T-helper 17 cell (primary cell): ENCODE measurements around the gene PRKCH. TPM values are rescaled to one million over a fixed set of nuclear protein-coding genes. Genes with fewer than 3 reads are reported as not detected.

Experiments used
- ATAC-seq: fragments of 150-1000 bp; cut with Tn5 transposase; 2 replicates; pipeline ENCODE4 v1.10.0; 2021; ENCODE audit warnings: mild to moderate bottlenecking, moderate library complexity
- DNase-seq, 3 donors: peaks; one replicate each; pipeline versions ENCODE4 v3.0.0 to v3.0.0-alpha.2; 2020 to 2021
- H3K9me3 ChIP-seq: one replicate; pipeline ENCODE4 v1.7.0; 2013; ENCODE audit warnings: low read length, mild to moderate bottlenecking; ENCODE audit not compliant: control insufficient read depth, poor library complexity, severe bottlenecking
- H3K27ac Mint-ChIP-seq: one replicate; pipeline ENCODE4 v1.8.0; 2022; ENCODE audit warnings: mild to moderate bottlenecking, moderate library complexity, mixed read lengths
- H3K27me3 Mint-ChIP-seq: one replicate; pipeline ENCODE4 v1.8.0; 2022; ENCODE audit warnings: mixed read lengths
- H3K36me3 Mint-ChIP-seq: one replicate; pipeline ENCODE4 v1.8.0; 2022; ENCODE audit warnings: low read depth, mixed read lengths
- H3K4me1 Mint-ChIP-seq: one replicate; pipeline ENCODE4 v1.8.0; 2022; ENCODE audit warnings: mild to moderate bottlenecking, mixed read lengths
- H3K4me3 Mint-ChIP-seq: one replicate; pipeline ENCODE4 v1.8.0; 2022; ENCODE audit warnings: mild to moderate bottlenecking, moderate library complexity, mixed read lengths
- total RNA-seq, 4 donors: library from RNA in 2 of 4; stranded (reverse) in 2 of 4; gene quantifications; one replicate each; pipeline ENCODE4 v1.2.3 and lab custom pipeline; 2022 to 2026

The PRKCH gene
- total RNA-seq, 2 donors from 2014 or later, result 328 to 342 TPM

DNA sequence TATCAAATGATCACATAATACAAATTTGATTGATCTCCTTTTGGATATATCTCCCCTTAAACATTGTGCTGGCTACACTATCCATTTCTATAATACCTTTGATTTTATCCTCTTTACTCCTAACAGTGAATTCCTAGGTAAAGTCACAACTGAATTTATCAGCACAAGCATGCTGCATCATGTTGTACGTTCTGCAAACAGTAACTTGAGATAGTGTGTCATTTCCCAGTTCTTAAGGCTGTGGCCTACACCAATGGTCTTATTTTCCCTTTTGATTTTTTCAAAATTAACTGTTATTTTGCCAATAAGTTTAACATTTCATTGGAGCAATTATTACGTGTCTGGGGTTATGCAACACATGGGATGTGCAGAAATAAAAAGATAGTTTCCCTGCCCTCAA is 24.8 kb downstream of the PRKCH start:
- peaks cover 5% of the 10 kb centered on the region for H3K36me3 Mint-ChIP-seq
- H3K9me3 ChIP-seq, result no peaks in the 10 kb centered on the region
- ATAC-seq (no peak), DNase-seq (no peak)
- H3K4me3 Mint-ChIP-seq, result peak overlapping the region; percentile 81
- H3K4me1 Mint-ChIP-seq, result peaks cover 91% of the 10 kb centered on the region
- no peaks in the 10 kb centered on the region for H3K27me3 Mint-ChIP-seq
- peak overlapping the region; percentile 100 for H3K27ac Mint-ChIP-seq

DNA sequence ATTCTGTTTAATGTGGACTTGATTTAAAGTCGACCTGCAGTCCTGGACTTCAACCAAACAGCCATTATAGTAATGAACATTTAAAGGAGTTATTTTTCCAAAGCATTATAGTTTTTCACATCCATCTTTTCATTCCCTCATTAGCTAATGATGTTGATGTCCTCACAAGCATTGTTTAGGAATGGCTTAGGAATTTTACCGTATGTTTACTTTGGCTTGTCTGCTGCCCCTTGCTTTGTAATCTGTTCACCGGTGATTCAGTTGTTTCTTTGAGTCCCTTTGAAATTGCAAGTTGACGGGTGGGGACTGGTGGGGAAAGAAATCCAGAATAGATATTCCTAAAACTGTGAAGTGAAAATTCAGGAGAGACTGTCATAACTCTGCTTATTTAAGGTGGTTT is 25.4 kb downstream of the PRKCH start:
- peak overlapping the region; percentile 100 for H3K27ac Mint-ChIP-seq
- peak overlapping the region; percentile 68 for H3K4me3 Mint-ChIP-seq
- no peak for DNase-seq
- no peaks in the 10 kb centered on the region for H3K27me3 Mint-ChIP-seq
- no peaks in the 10 kb centered on the region for H3K9me3 ChIP-seq
- peaks cover 5% of the 10 kb centered on the region for H3K36me3 Mint-ChIP-seq
- ATAC-seq, result no peak
- H3K4me1 Mint-ChIP-seq, result peaks cover 91% of the 10 kb centered on the region

DNA sequence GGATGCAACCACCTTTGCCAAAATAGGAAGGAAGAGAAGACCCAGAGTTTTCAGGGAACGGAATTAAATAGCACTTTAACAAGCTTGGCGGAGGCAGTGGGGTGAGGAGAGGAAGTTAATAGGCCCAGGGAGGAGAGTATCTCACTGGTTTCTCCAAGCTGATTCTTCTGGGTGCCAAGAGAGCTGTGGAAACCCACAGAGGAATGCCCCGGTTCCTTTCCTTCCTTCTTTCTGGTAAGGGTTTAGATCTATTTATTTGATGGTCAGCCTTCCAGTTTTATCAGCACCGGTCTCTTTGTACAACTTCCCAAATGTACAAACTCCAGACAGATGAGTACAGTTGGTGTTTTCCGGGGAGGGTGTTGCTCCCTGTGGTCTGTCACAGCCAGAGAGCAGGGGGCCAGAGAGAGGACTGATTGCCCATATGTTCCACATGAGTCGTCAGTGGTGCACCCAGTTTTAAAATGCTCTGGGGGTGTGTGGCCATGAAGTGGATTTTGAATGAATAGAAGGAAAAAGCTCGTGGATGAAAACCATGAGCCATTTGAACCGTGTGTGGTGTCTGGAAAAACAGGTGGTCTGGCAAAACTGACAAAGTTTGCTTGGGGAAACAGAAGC is 26.6 kb downstream of the PRKCH start:
- Mint-ChIP-seq H3K27me3 (no peaks in the 10 kb centered on the region), H3K27ac (peak overlapping the region; percentile 100), H3K4me1 (peaks cover 90% of the 10 kb centered on the region), H3K4me3 (peak overlapping the region; percentile 90), H3K36me3 (peaks cover 5% of the 10 kb centered on the region)
- ATAC-seq (peak; percentile 27), DNase-seq (no peak)
- no peaks in the 10 kb centered on the region for H3K9me3 ChIP-seq

DNA sequence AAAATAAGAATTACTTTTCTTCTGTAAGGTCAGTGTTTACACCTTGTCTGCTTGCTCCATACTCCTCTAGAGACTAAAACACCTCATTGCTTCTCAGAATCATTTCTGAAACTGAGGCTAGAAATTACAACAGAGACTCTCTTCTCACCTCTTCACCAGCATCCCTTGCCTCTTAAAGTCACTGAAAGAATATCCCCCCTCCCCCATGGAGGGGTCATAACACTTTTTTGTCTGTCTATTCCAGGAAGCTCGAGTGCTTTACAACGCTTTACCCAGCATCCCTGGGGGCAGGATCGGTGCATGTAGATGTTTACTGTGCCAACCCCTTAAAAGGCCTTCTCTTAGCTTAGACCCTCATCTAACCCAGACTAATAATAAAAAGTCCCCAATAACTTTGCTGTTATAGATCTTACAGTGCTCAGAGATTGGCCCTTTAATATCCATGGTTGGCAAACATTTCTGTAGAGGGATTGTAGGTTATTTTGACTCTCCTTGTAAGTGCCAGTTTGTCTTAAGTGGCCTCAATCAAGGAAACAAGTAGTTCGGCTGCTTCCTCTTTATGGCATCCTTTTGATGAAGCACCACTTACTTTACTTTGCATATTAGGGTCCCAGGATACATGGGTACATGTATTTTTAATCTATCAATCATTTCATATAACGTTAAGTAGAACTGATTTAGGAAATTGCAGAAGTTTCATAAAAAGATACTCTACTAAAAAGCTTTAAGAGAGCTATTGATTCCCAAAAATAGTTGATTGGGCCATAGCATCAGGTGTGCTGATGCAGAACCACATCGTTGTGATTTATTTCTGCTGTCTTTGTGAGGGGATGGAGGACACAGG is 29.3 kb downstream of the PRKCH start:
- DNase-seq (no peak), ATAC-seq (peak; percentile 40)
- Mint-ChIP-seq H3K4me3 (peak overlapping the region; percentile 82), H3K27me3 (no peaks in the 10 kb centered on the region), H3K4me1 (peaks cover 81% of the 10 kb centered on the region), H3K27ac (peak overlapping the region; percentile 100), H3K36me3 (peaks cover under 1% of the 10 kb centered on the region)
- H3K9me3 ChIP-seq, result no peaks in the 10 kb centered on the region

DNA sequence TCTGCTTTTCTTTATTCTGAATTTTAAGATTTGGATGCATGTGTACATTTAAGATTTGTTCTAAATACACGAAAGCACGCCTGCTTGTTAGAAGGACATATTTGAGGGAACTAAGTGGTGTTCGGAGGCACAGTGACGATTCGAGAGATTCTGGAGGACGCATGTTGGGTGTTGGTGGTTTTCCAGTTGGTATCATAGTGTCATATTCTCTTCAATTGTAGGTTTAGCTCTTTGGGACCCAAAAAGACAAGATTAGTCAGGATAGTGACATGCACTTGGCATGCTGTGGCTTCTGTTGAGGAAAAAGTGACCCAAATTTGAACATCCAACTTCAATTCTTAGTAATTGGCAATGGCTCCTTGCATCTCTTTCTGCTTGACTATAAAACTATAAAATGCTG is 30.1 kb downstream of the PRKCH start:
- peaks cover 4% of the 10 kb centered on the region for H3K36me3 Mint-ChIP-seq
- H3K4me3 Mint-ChIP-seq, result peak overlapping the region; percentile 82
- ATAC-seq (no peak), DNase-seq (no peak)
- no peaks in the 10 kb centered on the region for H3K27me3 Mint-ChIP-seq
- H3K9me3 ChIP-seq, result no peaks in the 10 kb centered on the region
- peak overlapping the region; percentile 100 for H3K27ac Mint-ChIP-seq
- H3K4me1 Mint-ChIP-seq, result peaks cover 82% of the 10 kb centered on the region

DNA sequence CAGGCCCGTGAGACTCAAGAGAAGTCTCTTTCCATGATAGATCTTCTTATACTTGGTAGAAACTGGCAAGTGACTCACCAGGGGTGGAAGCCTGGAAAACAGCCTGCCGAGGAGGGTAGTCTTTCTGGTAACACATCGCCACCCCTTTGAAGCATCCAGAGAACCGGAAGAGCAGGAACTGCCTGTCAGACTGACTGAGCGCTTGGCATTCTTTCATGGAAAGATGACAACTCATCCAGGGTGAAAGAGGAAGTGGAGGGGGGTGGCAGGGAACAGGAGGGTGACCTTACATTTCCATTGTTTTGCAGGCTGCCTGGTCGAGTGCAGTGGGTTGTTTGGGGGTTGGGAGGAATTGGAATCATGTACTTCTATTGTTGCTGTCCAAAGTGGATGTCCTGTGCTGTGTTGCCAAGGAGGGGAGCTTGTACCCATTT is 34.5 kb downstream of the PRKCH start:
- Mint-ChIP-seq H3K27me3 (no peaks in the 10 kb centered on the region), H3K27ac (peak overlapping the region; percentile 100), H3K4me3 (peak overlapping the region; percentile 87), H3K36me3 (peaks cover 11% of the 10 kb centered on the region), H3K4me1 (peaks cover 71% of the 10 kb centered on the region)
- no peak for DNase-seq
- H3K9me3 ChIP-seq, result no peaks in the 10 kb centered on the region
- peak; percentile 37 for ATAC-seq

DNA sequence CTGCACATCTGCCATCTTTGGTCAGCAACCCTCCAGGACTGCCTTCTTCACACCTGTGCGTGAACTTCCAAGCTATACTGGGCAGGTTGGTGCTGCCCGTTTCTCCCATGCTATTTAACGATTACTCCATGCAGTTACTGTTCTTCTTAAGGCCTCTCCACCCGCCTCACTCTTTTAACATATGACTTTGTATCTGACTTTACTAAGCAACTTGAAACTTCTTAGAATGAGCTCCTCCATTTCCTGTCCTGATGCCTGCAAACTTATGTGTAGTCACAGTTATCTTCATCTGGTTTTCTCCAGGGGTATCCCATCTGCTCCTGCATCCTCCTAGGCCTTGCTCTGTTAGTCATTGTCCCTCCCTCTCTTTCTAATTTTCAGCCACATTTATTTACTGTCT is 35.7 kb downstream of the PRKCH start:
- Mint-ChIP-seq H3K36me3 (peaks cover 11% of the 10 kb centered on the region), H3K4me1 (peaks cover 65% of the 10 kb centered on the region), H3K4me3 (peak overlapping the region; percentile 39), H3K27me3 (no peaks in the 10 kb centered on the region), H3K27ac (peak overlapping the region; percentile 100)
- ATAC-seq (no peak), DNase-seq (no peak)
- no peaks in the 10 kb centered on the region for H3K9me3 ChIP-seq

DNA sequence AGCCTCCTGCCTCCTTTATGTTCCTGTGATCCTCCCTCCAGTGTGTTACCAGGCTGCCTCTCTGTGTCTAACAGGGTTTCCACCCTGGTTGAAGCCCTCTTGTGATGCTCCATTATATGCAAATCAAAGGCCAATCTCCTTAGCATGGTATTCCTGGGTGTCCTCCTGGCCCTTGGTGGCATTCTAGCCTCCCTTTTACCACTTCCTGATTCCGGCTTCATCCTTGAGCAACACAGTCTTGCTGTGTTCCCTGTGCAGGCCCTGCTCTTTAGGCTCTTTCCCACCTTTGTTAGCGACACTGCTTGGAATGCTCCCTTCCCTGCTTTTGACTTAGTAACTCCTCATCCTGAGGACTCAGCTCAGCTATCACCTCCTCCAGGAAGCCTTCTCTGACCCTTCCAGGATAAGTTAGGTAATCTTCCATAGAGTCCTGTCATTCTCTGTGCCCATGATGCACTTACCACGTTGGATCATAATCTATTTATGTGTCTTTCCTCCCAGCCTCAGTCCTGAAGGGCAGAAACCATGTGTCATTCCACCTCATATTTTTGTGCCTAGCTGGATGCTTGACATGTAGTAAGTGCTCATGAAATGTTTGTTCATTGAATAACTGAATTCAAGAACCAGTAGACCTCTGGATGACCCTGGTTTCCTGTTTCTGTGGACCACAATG is 37.3 kb downstream of the PRKCH start:
- Mint-ChIP-seq H3K36me3 (peaks cover 11% of the 10 kb centered on the region), H3K4me1 (peaks cover 57% of the 10 kb centered on the region), H3K4me3 (peak overlapping the region; percentile 85), H3K27ac (peak overlapping the region; percentile 100), H3K27me3 (no peaks in the 10 kb centered on the region)
- ATAC-seq (no peak), DNase-seq (no peak)
- no peaks in the 10 kb centered on the region for H3K9me3 ChIP-seq

DNA sequence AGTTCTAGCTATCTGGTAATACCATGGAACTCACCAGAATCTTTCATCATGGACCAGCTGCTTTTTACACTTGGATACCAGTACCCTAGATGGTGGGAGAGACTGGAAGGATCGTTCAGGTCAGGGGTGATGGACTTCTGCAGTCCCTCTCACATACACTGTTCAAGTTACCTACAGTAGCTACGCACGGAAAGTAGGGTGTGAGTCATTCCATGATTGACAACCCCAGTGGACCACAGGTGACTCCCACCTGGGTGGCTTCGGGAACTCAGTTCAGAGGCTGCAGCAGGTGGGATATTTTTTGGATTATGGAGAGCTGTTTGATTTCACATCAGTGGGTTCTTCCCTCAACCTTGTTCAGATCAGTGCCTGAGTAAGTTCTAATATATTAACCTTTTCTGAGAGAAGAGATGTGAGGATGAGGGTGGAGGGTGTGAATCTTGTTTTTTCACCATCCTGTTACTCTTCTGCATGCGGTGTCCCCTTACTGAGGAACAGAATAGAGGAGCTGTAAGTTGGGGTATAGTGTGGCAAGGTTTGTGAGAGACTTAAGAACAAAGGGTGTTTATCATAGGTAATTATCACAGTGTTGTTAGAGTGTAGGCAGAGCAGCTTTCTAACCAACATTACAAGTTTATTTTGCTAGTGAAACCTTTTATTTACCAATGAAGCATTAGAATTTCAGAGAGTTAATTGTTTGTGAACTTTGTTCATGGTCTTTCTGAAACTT is 39.6 kb downstream of the PRKCH start:
- Mint-ChIP-seq H3K4me3 (peak overlapping the region; percentile 59), H3K27ac (no peak overlapping the region), H3K36me3 (peaks cover 8% of the 10 kb centered on the region), H3K4me1 (peaks cover 43% of the 10 kb centered on the region), H3K27me3 (no peaks in the 10 kb centered on the region)
- ATAC-seq (peak; percentile 19), DNase-seq (no peak)
- H3K9me3 ChIP-seq, result no peaks in the 10 kb centered on the region

DNA sequence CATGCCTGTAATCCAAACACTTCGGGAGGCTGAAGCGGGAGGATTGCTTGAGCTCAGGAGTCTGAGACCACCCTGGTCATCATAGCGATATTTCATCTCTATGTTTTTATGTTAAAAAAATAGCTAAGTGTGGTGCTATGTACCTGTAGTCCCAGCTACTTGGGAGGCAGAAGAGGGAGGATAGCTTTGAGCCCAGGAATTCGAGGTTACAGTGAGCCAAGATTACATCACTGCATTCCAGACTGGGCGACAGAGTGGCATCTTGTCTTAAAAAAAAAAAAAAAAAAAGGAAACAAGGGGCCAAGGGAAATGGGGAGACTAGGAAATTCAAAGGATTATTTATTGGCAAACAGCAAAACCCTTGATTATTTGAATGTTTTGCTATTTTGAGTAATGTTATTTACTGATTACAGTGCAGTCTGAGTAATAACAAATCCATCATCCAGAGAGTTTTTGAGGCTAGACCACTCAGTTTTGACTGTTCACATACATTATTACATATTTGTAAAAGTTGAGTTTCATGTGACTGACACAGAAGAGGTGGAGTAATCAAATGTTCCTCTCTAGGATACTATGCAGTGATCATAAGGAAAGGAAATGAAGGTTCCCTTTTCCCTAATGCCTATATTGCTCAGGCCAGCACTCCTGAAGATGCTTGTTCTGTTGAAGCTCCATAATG is 40.8 kb downstream of the PRKCH start:
- Mint-ChIP-seq H3K36me3 (peaks cover 7% of the 10 kb centered on the region), H3K27me3 (no peaks in the 10 kb centered on the region), H3K4me3 (no peak overlapping the region), H3K4me1 (peaks cover 40% of the 10 kb centered on the region), H3K27ac (no peak overlapping the region)
- H3K9me3 ChIP-seq, result no peaks in the 10 kb centered on the region
- no peak for DNase-seq
- ATAC-seq, result no peak

DNA sequence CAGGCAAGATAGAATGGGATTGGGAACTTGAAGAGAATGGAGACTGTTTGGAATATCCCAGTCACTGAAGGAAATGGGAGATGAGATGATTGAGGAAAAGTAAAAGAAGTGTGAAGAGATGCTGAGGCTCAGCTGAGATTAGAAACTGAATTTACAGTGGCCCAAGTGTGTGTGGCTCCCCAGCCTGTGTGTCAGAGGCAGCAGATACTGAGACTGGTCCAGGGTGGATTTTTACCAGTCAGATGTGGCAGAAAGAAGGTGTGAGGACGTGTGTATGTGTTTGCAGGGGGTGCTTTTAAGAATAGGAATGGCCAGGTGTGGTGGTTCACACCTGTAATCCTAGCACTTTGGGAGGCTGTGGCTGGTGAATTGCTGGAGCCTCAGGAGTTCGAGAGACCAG is 42.9 kb downstream of the PRKCH start:
- DNase-seq, result no peak
- no peaks in the 10 kb centered on the region for H3K9me3 ChIP-seq
- Mint-ChIP-seq H3K4me3 (no peak overlapping the region), H3K27me3 (no peaks in the 10 kb centered on the region), H3K4me1 (peaks cover 36% of the 10 kb centered on the region), H3K36me3 (no peaks in the 10 kb centered on the region), H3K27ac (no peak overlapping the region)
- ATAC-seq, result no peak

DNA sequence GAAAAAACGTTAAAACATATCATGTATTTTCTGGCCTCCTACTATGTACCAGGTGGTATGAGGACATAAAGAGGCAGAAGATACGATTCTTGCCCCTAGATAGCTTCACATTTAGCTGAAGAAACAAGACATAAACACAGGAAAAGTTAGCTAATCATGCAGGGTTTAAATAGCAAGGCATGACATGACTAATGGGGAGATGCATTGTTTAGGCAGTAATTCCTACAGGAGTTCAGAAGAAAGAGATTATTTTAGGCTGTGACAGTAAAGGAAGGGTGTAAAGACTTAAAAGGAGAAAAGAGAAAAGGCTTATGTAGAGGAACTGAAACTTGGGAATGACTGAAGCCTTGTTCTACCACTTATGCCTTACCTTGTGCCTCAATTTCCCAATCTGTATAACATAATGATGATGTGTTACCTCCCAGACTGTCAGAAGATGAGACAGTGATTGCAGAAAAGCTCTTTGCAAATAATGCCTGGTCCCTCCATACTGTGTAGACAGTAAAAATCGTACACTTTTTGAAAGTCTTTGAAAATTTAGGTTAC is 44.4 kb downstream of the PRKCH start:
- Mint-ChIP-seq H3K27me3 (no peaks in the 10 kb centered on the region), H3K4me1 (peaks cover 41% of the 10 kb centered on the region), H3K4me3 (no peak overlapping the region), H3K27ac (no peak overlapping the region), H3K36me3 (no peaks in the 10 kb centered on the region)
- H3K9me3 ChIP-seq, result no peaks in the 10 kb centered on the region
- ATAC-seq (no peak), DNase-seq (no peak)
